NT2/D1 (cell line): ENCODE results near the gene SAMD3.

Experiments
- DNase-seq: peaks from one replicate; pipeline ENCODE4 v3.0.0-alpha.2; 2011; ENCODE audit warnings: low read depth, low spot score
- H3K27me3 ChIP-seq: 2 replicates; pipeline ENCODE4 v1.6.0; 2011; ENCODE audit warnings: mild to moderate bottlenecking; ENCODE audit not compliant: insufficient read length, insufficient read depth
- H3K36me3 ChIP-seq: 2 replicates; pipeline ENCODE4 v1.6.1; 2011; ENCODE audit warnings: mild to moderate bottlenecking, low read length, mixed read lengths; ENCODE audit not compliant: insufficient read depth, insufficient read length
- H3K4me1 ChIP-seq: 2 replicates; pipeline ENCODE4 v1.5.1; 2011; ENCODE audit not compliant: insufficient read depth, insufficient read length
- H3K4me3 ChIP-seq: 2 replicates; pipeline ENCODE4 v1.5.1; 2011; ENCODE audit warnings: low read depth; ENCODE audit not compliant: insufficient read length
- H3K9ac ChIP-seq: 2 replicates; pipeline ENCODE4 v1.6.0; 2011; ENCODE audit warnings: low read depth; ENCODE audit not compliant: insufficient read length
- H3K9me3 ChIP-seq: 2 replicates; pipeline ENCODE4 v1.5.1; 2011; ENCODE audit warnings: mild to moderate bottlenecking, low read length; ENCODE audit not compliant: insufficient read depth
- SUZ12 ChIP-seq: IDR thresholded peaks from 2 replicates; pipeline ENCODE4 v1.6.1; 2011; ENCODE audit not compliant: insufficient read length, insufficient read depth; ENCODE audit errors: extremely low read depth
- YY1 ChIP-seq: IDR thresholded peaks from 2 replicates; pipeline ENCODE4 v1.6.1; 2011; ENCODE audit not compliant: insufficient read length, insufficient read depth
- ZNF274 ChIP-seq: IDR thresholded peaks from 2 replicates; pipeline ENCODE4 v1.6.1; 2011; ENCODE audit warnings: mild to moderate bottlenecking, low read depth, low read length

SAMD3 gene

DNA sequence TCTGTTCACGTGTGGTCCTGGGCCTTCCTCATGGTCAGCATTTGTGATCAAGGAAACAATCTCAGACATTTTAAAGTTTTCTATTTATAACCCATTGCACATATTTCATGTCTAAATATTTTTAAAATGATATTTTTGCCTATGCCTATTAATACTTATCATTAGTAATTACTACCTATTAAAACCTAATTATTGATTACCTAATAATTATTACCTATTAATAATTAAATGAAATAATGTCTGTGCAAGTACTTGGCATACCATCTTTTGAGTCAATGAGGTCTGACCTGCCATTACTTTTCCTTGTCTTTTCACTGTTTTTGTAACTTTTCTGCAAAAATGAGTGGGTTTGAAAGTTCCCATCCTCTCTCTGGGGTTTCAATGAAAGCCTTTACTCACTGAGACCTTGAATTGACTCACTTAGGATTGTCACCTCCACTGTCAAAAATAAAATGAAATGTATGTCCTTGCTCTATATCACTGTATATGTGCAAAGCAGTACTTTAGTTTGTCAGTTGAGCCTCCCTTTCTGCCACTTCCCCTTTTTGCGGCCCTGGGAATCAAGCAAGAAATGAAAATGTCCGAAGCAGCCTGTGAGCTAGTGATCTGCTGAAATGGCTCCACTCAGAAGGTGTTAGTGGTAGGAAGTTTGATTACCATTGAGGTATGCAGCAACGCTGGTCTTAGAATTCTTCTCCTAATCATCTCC is 116.6 kb downstream of the SAMD3 start:
- no peaks in the 10 kb centered on the region for H3K36me3 ChIP-seq
- DNase-seq, result no peak
- no peaks in the 10 kb centered on the region for H3K27me3 ChIP-seq
- H3K9me3 ChIP-seq, result no peaks in the 10 kb centered on the region
- H3K4me1 ChIP-seq, result no peaks in the 10 kb centered on the region
- H3K4me3 ChIP-seq, result no peak overlapping the region
- TF ChIP-seq ZNF274 (no peak), SUZ12 (no peak), YY1 (no peak)
- H3K9ac ChIP-seq, result no peak overlapping the region

DNA sequence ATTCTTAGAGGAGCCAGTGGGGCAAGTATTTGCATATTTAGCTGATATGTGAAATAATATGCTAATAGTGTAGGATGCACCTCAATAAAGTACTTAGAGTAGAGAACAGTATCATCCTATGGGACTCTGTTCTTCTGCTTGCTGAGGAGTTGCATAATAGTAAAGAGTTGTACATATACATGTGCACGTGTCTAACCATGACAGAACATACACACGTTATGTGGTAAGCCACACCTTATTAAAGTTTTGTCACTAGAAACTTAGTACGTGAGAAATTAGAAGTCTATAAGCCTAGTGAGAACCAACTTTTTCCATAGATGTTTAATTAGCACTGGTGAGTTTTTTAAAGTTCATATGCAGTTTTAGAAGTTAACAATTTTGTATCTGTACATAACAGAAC is 123.6 kb downstream of the SAMD3 start:
- Histone ChIP-seq H3K9me3 (no peaks in the 10 kb centered on the region), H3K4me1 (no peaks in the 10 kb centered on the region), H3K27me3 (no peaks in the 10 kb centered on the region), H3K9ac (no peak overlapping the region), H3K36me3 (no peaks in the 10 kb centered on the region), H3K4me3 (no peak overlapping the region)
- DNase-seq, result no peak
- TF ChIP-seq ZNF274 (no peak), YY1 (no peak), SUZ12 (no peak)

DNA sequence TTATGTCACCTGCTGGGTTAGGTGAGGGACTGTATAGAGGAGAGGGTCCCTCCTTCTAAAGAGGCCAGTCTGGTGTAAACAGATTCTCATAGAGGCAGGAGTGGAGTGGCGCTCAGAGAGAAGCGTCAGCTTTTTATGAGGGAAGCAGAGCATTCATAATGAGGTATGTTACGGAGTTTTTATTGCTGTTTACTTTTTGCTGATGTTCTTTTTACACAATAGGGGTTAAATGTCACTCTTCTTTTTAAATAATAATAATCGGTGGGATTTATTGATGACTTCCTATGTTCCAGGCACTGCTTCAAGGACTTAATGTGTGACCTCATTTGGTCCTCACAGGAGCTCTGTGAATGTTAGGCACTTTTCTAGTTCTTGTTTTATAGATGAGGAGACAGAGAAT is 124.4 kb downstream of the SAMD3 start:
- H3K36me3 ChIP-seq, result no peaks in the 10 kb centered on the region
- H3K4me1 ChIP-seq, result no peaks in the 10 kb centered on the region
- no peaks in the 10 kb centered on the region for H3K9me3 ChIP-seq
- H3K4me3 ChIP-seq, result no peak overlapping the region
- TF ChIP-seq SUZ12 (no peak), YY1 (no peak), ZNF274 (no peak)
- no peak for DNase-seq
- H3K27me3 ChIP-seq, result no peaks in the 10 kb centered on the region
- no peak overlapping the region for H3K9ac ChIP-seq
